Measurements from ENCODE around the gene SLC33A1. TPM values are rescaled to one million over a fixed set of nuclear protein-coding genes. Genes with fewer than 3 reads are reported as not detected.
"Not testable (repeated sequence)": the region's sequence is repeated elsewhere in the genome, so short reads cannot be mapped to it uniquely, and the experiment has no call there.

SLC33A1 gene
- total RNA-seq, 2 donors from 2014 or later = 29.4 to 30.9 TPM

GRCh38 chr3:155870133-155870944 lies 16.1 kb upstream of the SLC33A1 start, which contains the start of gene GMPS:
Gene GMPS (plus strand): TSS chr3:155870650. CDS start chr3:155870871, 221 bp downstream.
- DNase-seq = peak; percentile 94
- Histone ChIP-seq H3K4me3 (peak within 1 kb of the TSS; percentile 99), H3K36me3 (no peaks in the 10 kb centered on the region), H3K27me3 (no peaks in the 10 kb centered on the region), H3K9me3 (no peaks in the 10 kb centered on the region), H3K9ac (ENCODE audit: low read depth in 2 of 2, low read length in 2 of 2) (peak within 1 kb of the TSS; percentile 89 to 99), H3K4me1 (no peaks in the 10 kb centered on the region), H3K27ac (peak within 1 kb of the TSS; percentile 96)
- TF ChIP-seq, protein P1, sequence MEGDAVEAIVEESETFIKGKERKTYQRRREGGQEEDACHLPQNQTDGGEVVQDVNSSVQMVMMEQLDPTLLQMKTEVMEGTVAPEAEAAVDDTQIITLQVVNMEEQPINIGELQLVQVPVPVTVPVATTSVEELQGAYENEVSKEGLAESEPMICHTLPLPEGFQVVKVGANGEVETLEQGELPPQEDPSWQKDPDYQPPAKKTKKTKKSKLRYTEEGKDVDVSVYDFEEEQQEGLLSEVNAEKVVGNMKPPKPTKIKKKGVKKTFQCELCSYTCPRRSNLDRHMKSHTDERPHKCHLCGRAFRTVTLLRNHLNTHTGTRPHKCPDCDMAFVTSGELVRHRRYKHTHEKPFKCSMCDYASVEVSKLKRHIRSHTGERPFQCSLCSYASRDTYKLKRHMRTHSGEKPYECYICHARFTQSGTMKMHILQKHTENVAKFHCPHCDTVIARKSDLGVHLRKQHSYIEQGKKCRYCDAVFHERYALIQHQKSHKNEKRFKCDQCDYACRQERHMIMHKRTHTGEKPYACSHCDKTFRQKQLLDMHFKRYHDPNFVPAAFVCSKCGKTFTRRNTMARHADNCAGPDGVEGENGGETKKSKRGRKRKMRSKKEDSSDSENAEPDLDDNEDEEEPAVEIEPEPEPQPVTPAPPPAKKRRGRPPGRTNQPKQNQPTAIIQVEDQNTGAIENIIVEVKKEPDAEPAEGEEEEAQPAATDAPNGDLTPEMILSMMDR (IDR thresholded peaks at IDR 0.05) = peak; percentile 50
- intact Hi-C loops (cut with DNase I) = no loop called here

- Histone ChIP-seq H3K36me3 (no peaks in the 10 kb centered on the region), H3K4me3 (peak overlapping the region; percentile 99), H3K9ac (ENCODE audit: low read depth in 2 of 2, low read length in 2 of 2) (peak overlapping the region; percentile 58 to 74), H3K27me3 (no peaks in the 10 kb centered on the region), H3K9me3 (no peaks in the 10 kb centered on the region), H3K4me1 (no peaks in the 10 kb centered on the region), H3K27ac (peak overlapping the region; percentile 96)
- intact Hi-C loops (cut with DNase I) = loop anchor here (10.0 kb wide), 1 partner anchor 65 kb away; the partner anchor contains the start of gene C3orf33
- TF ChIP-seq, protein P1 (IDR thresholded peaks at IDR 0.05) = no peak
- no peak for DNase-seq
Observed at GRCh38 chr3:155869691-155870090, 15.5 kb upstream of the SLC33A1 start.

DNA sequence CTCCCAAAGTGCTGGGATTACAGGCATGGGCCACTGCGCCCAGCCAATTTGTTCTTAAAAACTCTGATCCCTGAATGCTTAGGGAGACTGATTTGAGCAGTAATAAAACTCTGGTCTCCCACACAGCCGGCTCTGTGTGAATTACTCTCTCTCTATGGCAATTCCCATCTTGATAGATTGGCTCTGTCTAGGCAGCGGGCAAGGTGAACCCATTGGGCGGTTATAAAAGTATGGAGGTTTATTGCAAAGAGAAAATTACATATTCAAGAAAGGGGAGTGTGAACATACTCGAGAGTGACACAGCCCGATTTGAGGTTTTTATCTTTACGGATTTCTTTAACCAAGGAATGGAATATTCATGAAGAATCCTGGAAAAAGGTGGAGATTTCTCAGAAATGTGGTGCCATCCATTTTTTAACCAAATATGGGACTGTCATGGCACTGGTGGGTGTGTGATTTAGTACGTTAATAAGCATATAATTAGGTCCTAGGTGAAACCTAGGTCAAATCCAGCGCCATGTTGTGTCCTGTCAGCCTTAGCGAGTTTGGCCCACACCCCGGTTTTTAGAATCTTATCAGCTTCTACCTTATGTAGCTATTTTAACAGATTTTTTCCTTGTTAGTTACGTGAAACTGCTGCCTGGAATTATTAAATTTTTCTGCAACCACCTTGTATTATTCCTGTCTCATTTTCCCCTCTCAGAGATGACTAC lies 9.0 kb upstream of the SLC33A1 start:
- TF ChIP-seq, protein P1 (IDR thresholded peaks at IDR 0.05) = no peak
- no peak for DNase-seq
- Histone ChIP-seq H3K4me3 (no peak overlapping the region), H3K9me3 (no peaks in the 10 kb centered on the region), H3K27me3 (no peaks in the 10 kb centered on the region), H3K9ac (ENCODE audit: low read depth in 2 of 2, low read length in 2 of 2) (no peak overlapping the region), H3K36me3 (no peaks in the 10 kb centered on the region), H3K4me1 (no peaks in the 10 kb centered on the region), H3K27ac (no peak overlapping the region)
- intact Hi-C loops (cut with DNase I) = loop anchor here (10.0 kb wide), 1 partner anchor 58 kb away; the partner anchor contains the start of gene C3orf33

DNA sequence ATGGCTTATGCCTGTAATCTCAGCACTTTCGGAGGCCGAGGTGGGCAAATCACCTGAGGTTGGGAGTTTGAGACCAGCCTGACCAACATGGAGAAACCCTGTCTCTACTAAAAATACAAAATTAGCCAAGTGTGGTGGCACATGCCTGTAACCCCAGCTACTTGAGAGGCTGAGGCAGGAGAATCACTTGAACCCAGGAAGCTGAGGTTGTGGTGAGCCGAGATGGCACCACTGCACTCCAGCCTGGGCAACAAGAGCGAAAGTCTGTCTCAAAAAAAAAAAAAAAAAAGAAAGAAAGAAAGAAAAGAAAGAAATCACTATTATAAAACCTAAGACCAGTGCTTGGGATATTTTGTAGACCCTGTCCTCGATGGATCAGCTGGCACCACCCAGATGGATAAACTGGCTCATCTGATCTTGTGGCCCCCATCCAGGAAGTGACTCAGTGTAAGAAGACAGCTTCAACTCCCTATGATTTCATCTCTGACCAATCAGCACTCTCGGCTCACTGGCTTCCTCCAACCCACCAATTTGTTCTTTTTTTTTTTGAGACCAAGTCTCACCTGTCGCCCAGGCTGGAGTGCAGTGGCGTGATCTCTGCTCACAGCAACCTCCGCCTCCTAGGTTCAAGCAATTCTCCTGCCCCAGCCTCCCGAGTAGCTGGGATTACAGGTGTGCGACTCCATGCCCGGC lies 8.2 kb upstream of the SLC33A1 start:
- not testable (repeated sequence) for H3K27ac ChIP-seq; H3K9me3 ChIP-seq; DNase-seq; H3K36me3 ChIP-seq; H3K27me3 ChIP-seq; H3K9ac ChIP-seq (ENCODE audit: low read depth in 2 of 2, low read length in 2 of 2); H3K4me3 ChIP-seq; H3K4me1 ChIP-seq
- intact Hi-C loops (cut with DNase I) = loop anchor here (10.0 kb wide), 1 partner anchor 58 kb away; the partner anchor contains the start of gene C3orf33

DNA sequence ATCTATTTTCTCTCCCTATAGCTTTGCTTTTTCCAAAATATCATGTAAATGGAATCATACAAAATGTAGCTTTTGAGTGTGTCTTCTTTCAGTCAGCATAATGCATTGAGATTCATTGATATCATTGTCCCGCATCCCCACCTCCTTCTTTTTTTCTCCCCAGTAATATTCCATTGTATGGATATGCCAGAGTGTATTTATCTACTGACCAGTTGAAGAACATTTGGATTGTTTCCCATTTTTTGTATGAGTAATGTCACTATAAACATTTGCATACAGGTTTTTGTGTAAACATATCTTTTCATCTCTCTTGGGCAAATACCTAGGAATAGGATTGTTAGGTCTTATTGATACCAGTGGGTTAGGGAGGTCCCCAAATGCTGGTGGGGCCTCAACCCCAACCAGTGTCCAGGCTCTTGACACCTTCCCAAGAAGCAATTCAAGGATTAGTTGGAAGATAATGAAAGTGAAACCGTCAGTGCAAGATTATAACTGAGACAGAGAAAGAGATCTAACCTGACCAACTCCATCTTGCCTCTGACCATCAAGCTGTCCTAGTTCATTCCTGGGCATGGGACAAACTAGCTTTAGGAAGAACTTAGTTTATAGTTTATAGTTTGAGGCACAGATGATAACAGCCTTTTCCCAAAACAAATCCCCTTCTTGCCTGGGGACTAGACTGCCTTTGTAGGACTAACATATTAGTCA lies 7.4 kb upstream of the SLC33A1 start:
- no peak overlapping the region for H3K27ac ChIP-seq
- no peak for DNase-seq
- intact Hi-C loops (cut with DNase I) = loop anchor here (10.0 kb wide), 1 partner anchor 57 kb away; the partner anchor contains the start of gene C3orf33
- TF ChIP-seq, protein P1 (IDR thresholded peaks at IDR 0.05) = no peak
- H3K4me1 ChIP-seq = no peaks in the 10 kb centered on the region
- H3K27me3 ChIP-seq = no peaks in the 10 kb centered on the region
- no peak overlapping the region for H3K9ac ChIP-seq (ENCODE audit: low read depth in 2 of 2, low read length in 2 of 2)
- no peaks in the 10 kb centered on the region for H3K9me3 ChIP-seq
- H3K4me3 ChIP-seq = no peak overlapping the region
- no peaks in the 10 kb centered on the region for H3K36me3 ChIP-seq

DNA sequence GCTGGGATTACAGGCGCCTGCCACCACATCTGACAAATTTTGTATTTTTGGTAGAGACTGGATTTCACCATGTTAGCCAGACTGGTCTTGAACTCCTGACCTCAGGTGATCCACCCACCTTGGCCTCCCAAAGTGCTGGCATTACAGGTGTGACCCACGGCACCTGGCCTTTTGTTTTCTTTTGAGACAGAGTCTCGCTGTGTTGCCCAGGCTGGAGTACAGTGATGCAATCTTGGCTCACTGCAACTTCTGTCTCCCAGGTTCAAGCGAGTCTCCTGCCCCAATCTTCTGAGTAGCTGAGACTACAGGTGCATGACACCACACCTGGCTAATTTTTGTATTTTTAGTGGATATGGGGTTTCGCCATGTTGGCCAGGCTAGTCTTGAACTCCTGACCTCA lies 6.2 kb upstream of the SLC33A1 start:
- H3K9ac ChIP-seq (ENCODE audit: low read depth in 2 of 2, low read length in 2 of 2); DNase-seq; H3K4me1 ChIP-seq; H3K9me3 ChIP-seq; H3K4me3 ChIP-seq; H3K36me3 ChIP-seq; H3K27ac ChIP-seq; H3K27me3 ChIP-seq: not testable (repeated sequence)
- intact Hi-C loops (cut with DNase I) = loop anchor here (10.0 kb wide), 1 partner anchor 56 kb away; the partner anchor contains the start of gene C3orf33
